Mesenchymal stem cell (in vitro differentiated cells and primary cell): ENCODE data around the gene ZNF525.

Experiments used
- DNase-seq: peaks from one replicate; pipeline ENCODE4 v3.0.0-alpha.2; 2013
- H2AFZ ChIP-seq: one replicate; pipeline ENCODE4 v1.6.1; 2013; ENCODE audit warnings: low read depth, mild to moderate bottlenecking, control low read depth, inconsistent platforms, low read length, moderate library complexity
- H2AK5ac ChIP-seq: 2 replicates; pipeline ENCODE4 v1.6.1; 2013; ENCODE audit warnings: low read length, moderate library complexity, mild to moderate bottlenecking, inconsistent platforms; ENCODE audit not compliant: severe bottlenecking
- H2BK120ac ChIP-seq: one replicate; pipeline ENCODE4 v1.6.1; 2013; ENCODE audit warnings: low read depth, mild to moderate bottlenecking, inconsistent platforms, low read length, moderate library complexity
- H2BK12ac ChIP-seq, 2 experiments: one replicate each; pipeline ENCODE4 v1.6.1; 2013; ENCODE audit warnings: inconsistent platforms in 2 of 2, low read length in 2 of 2, mild to moderate bottlenecking in 2 of 2, moderate library complexity in 2 of 2, control low read depth in 1 of 2
- H2BK15ac ChIP-seq: one replicate; pipeline ENCODE4 v1.6.1; 2013; ENCODE audit warnings: mild to moderate bottlenecking, low read depth, inconsistent platforms; ENCODE audit not compliant: poor library complexity, severe bottlenecking
- H2BK5ac ChIP-seq: 2 replicates; pipeline ENCODE4 v1.6.1; 2013; ENCODE audit warnings: low read depth, mild to moderate bottlenecking, low read length, control low read depth, inconsistent platforms; ENCODE audit not compliant: poor library complexity, severe bottlenecking
- H3K14ac ChIP-seq, 2 experiments: one replicate each; pipeline ENCODE4 v1.6.1; 2013; ENCODE audit warnings: inconsistent platforms in 2 of 2, low read length in 2 of 2, control low read depth in 1 of 2, mild to moderate bottlenecking in 1 of 2, moderate library complexity in 1 of 2
- H3K18ac ChIP-seq, 2 experiments: one replicate each; pipeline ENCODE4 v1.6.1; 2013; ENCODE audit warnings: inconsistent platforms in 2 of 2, low read length in 2 of 2, control low read depth in 1 of 2, low read depth in 1 of 2, mild to moderate bottlenecking in 1 of 2
- H3K23ac ChIP-seq, 2 experiments: one replicate each; pipeline ENCODE4 v1.6.1; 2013; ENCODE audit warnings: inconsistent platforms in 2 of 2, low read length in 2 of 2, mild to moderate bottlenecking in 2 of 2, moderate library complexity in 2 of 2, control low read depth in 1 of 2
- H3K27ac ChIP-seq: 2 replicates; pipeline ENCODE4 v1.5.1; 2013; ENCODE audit warnings: mild to moderate bottlenecking, moderate library complexity, low read length, control low read depth, inconsistent platforms; ENCODE audit not compliant: poor library complexity, severe bottlenecking
- H3K27me3 ChIP-seq, 2 experiments: 2 replicates each; pipeline versions ENCODE4 v1.6.1 to v1.7.0; 2013; ENCODE audit warnings: low read length in 2 of 2, mild to moderate bottlenecking in 2 of 2, moderate library complexity in 2 of 2, control low read depth in 1 of 2, inconsistent platforms in 1 of 2; ENCODE audit not compliant: control insufficient read depth in 1 of 2, insufficient read depth in 1 of 2
- H3K36me3 ChIP-seq, 2 experiments: 2 replicates each; pipeline versions ENCODE4 v1.6.1 to v1.7.0; 2013; ENCODE audit warnings: low read length in 2 of 2, control low read depth in 1 of 2, inconsistent platforms in 1 of 2, low read depth in 1 of 2, mild to moderate bottlenecking in 1 of 2; ENCODE audit not compliant: insufficient read depth in 2 of 2, control insufficient read depth in 1 of 2
- H3K4ac ChIP-seq, 2 experiments: one replicate each; pipeline ENCODE4 v1.6.1; 2013; ENCODE audit warnings: inconsistent platforms in 2 of 2, low read length in 2 of 2, mild to moderate bottlenecking in 2 of 2, moderate library complexity in 2 of 2, control low read depth in 1 of 2, low read depth in 1 of 2
- H3K4me1 ChIP-seq: 2 replicates; pipeline ENCODE4 v1.6.1; 2013; ENCODE audit warnings: low read depth, low read length, control low read depth; ENCODE audit not compliant: control insufficient read depth, insufficient read depth
- H3K4me2 ChIP-seq: 2 replicates; pipeline ENCODE4 v1.6.1; 2013; ENCODE audit warnings: low read length, mild to moderate bottlenecking, inconsistent platforms; ENCODE audit not compliant: poor library complexity, severe bottlenecking
- H3K4me3 ChIP-seq, 2 experiments: 2 replicates each; pipeline versions ENCODE4 v1.5.1 to v1.7.0; 2013; ENCODE audit warnings: low read length in 2 of 2, mild to moderate bottlenecking in 2 of 2, control low read depth in 1 of 2, low read depth in 1 of 2; ENCODE audit not compliant: insufficient read depth in 1 of 2
- H3K79me1 ChIP-seq: replicated peaks from 2 replicates; pipeline ENCODE4 v1.6.1; 2013; ENCODE audit warnings: mild to moderate bottlenecking, control low read depth, low read length, inconsistent platforms; ENCODE audit not compliant: poor library complexity, severe bottlenecking
- H3K9ac ChIP-seq: 2 replicates; pipeline ENCODE4 v1.7.0; 2013; ENCODE audit warnings: mild to moderate bottlenecking, low read length, moderate library complexity
- H3K9me3 ChIP-seq: 2 replicates; pipeline ENCODE4 v1.7.0; 2013; ENCODE audit warnings: mild to moderate bottlenecking, low read length; ENCODE audit not compliant: control insufficient read depth
- H4K8ac ChIP-seq: one replicate; pipeline ENCODE4 v1.6.1; 2013; ENCODE audit warnings: inconsistent platforms, mild to moderate bottlenecking, low read length, moderate library complexity
- H4K91ac ChIP-seq: one replicate; pipeline ENCODE4 v1.6.1; 2013; ENCODE audit warnings: mild to moderate bottlenecking, low read length, inconsistent platforms
- WGBS: methylation state at CpG from one replicate; pipeline ENCODE4 v1.1.7; 2013; ENCODE audit warnings: mixed read lengths; 5-methylcytosine and 5-hydroxymethylcytosine counted together

Gene ZNF525

GRCh38 chr19:53424968-53425597, 59.6 kb downstream of the ZNF525 start:
- no peak overlapping the region for H2BK12ac ChIP-seq
- H2BK5ac ChIP-seq: no peak overlapping the region
- no peak overlapping the region for H3K18ac ChIP-seq
- H3K27me3 ChIP-seq: no peaks in the 10 kb centered on the region
- no peak overlapping the region for H4K91ac ChIP-seq
- no peaks in the 10 kb centered on the region for H3K9me3 ChIP-seq
- WGBS: 32% methylated on average over 8 of the region's 9 CpGs
- H3K23ac ChIP-seq: no peak overlapping the region
- peak; percentile 50 for DNase-seq
- no peak overlapping the region for H3K14ac ChIP-seq
- H4K8ac ChIP-seq: no peak overlapping the region
- H2BK15ac ChIP-seq: no peak overlapping the region
- H2BK120ac ChIP-seq: no peak overlapping the region
- H3K4me2 ChIP-seq: no peak overlapping the region
- no peak overlapping the region for H3K27ac ChIP-seq
- H3K79me1 ChIP-seq: no peaks in the 10 kb centered on the region
- H2AK5ac ChIP-seq: no peak overlapping the region
- H3K4me3 ChIP-seq: no peak overlapping the region
- no peak overlapping the region for H2AFZ ChIP-seq
- H3K36me3 ChIP-seq: peaks cover 0 to 5% of the 10 kb centered on the region in 2 experiments
- no peak overlapping the region for H3K9ac ChIP-seq
- no peak overlapping the region for H3K4ac ChIP-seq
- H3K4me1 ChIP-seq: no peaks in the 10 kb centered on the region

DNA sequence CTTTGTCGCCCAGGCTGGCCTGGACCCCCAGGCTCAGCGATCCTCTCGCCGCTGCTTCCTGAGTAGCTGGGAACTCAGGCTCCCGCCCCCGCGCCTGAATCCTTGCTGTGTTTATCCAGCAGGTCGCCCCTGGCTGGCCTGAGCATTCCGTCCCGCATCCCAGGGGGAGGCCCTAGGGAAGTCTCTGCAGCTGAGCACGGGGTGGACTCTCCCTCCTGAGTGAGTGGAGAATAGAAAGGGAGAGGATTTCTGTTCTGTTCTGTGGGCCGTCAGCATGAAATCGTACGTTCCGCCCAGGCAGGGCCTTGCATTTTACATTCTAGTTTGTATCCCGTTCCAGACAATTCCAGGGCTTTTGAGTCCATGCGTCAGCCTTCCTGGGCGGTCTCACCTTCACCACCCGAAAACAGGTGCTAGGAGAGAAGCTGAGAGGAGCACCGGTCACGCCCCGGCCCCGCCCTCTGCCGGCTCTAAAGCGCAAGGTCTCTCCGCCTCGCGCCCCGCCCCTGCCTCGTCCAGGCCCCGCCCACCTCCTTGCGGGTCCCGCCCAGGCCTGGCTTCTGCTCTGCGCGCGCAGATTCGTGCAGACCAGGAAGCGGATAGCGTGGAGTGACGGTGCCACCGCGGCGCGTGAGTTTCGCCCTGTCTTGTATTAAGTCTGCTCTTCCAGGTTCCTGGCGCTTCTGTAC, 66.0 kb downstream of the ZNF525 start, which contains the start of gene ZNF761:
TSS of gene ZNF761 (plus strand) at position 586 of the 689 bp plus-strand sequence. CDS start 15,285 bp downstream, outside the sequence.
- H3K79me1 ChIP-seq: peaks cover 16% of the 10 kb centered on the region
- H3K4me1 ChIP-seq: peaks cover 3% of the 10 kb centered on the region
- no peak within 1 kb of the TSS for H4K8ac ChIP-seq
- peak within 1 kb of the TSS; percentile 72 for H3K27ac ChIP-seq
- H3K27me3 ChIP-seq: no peaks in the 10 kb centered on the region
- peak within 1 kb of the TSS; percentile 14 to 31 for H3K18ac ChIP-seq
- no peak within 1 kb of the TSS for H2BK120ac ChIP-seq
- no peak within 1 kb of the TSS for H3K23ac ChIP-seq
- WGBS: 1% methylated on average over 43 of the region's 46 CpGs
- H3K9me3 ChIP-seq: peaks cover 5% of the 10 kb centered on the region
- peaks cover 11 to 31% of the 10 kb centered on the region in 2 experiments for H3K36me3 ChIP-seq
- H2AFZ ChIP-seq: peak within 1 kb of the TSS; percentile 75
- no peak within 1 kb of the TSS for H2BK12ac ChIP-seq
- no peak within 1 kb of the TSS for H2AK5ac ChIP-seq
- peak within 1 kb of the TSS; percentile 96 for H3K4me2 ChIP-seq
- H3K9ac ChIP-seq: peak within 1 kb of the TSS; percentile 99
- H3K4me3 ChIP-seq: peak within 1 kb of the TSS; percentile 76 to 97
- peak within 1 kb of the TSS in 1 of 2 experiments; percentile 6 for H3K4ac ChIP-seq
- H2BK5ac ChIP-seq: no peak within 1 kb of the TSS
- no peak within 1 kb of the TSS for H2BK15ac ChIP-seq
- H4K91ac ChIP-seq: no peak within 1 kb of the TSS
- DNase-seq: peak; percentile 90
- H3K14ac ChIP-seq: peak within 1 kb of the TSS in 1 of 2 experiments; percentile 65

DNA sequence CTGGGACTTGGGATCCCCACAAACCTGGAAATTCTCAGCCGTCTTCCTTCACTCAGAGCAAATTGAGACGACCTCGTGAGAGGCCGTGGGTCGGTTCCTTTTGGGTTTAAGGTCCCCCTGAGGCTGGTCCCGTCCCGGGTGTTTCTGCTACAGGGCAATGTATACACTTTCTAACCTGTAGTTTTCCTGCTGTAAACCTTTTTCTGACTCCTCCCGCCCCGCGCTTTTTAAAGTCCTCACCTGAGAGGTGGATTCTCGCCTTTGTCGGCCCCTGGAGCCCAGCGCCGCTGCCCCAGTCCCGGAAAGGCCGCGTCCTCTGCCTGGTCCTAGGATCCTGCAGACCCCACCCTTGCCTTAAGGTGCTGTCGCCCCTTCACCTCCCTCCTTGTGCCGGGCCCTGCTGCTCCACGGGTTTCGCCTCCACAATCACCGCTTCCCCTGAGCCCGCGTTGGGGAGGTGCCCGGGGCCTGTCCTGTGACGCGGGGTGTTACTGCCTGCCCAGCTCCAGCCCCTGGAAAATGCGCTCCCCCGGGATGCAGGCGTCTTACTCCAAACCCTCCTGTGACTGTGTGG, 66.7 kb downstream of the ZNF525 start:
- H2BK15ac ChIP-seq: no peak overlapping the region
- H3K9me3 ChIP-seq: peaks cover 5% of the 10 kb centered on the region
- no peak overlapping the region for H2BK120ac ChIP-seq
- peak; percentile 62 for DNase-seq
- H3K9ac ChIP-seq: peak overlapping the region; percentile 99
- peak overlapping the region; percentile 33 for H2AFZ ChIP-seq
- H3K4me3 ChIP-seq: peak overlapping the region; percentile 76 to 97
- peaks cover 15 to 37% of the 10 kb centered on the region in 2 experiments for H3K36me3 ChIP-seq
- H3K79me1 ChIP-seq: peaks cover 18% of the 10 kb centered on the region
- WGBS: under 1% methylated on average over 30 of the region's 30 CpGs
- H3K23ac ChIP-seq: no peak overlapping the region
- peak overlapping the region; percentile 14 to 31 for H3K18ac ChIP-seq
- no peak overlapping the region for H4K8ac ChIP-seq
- peak overlapping the region; percentile 81 for H3K4me2 ChIP-seq
- no peak overlapping the region for H4K91ac ChIP-seq
- peak overlapping the region in 1 of 2 experiments; percentile 65 for H3K14ac ChIP-seq
- no peak overlapping the region for H2BK5ac ChIP-seq
- no peak overlapping the region for H2AK5ac ChIP-seq
- H3K27ac ChIP-seq: peak overlapping the region; percentile 72
- H3K27me3 ChIP-seq: no peaks in the 10 kb centered on the region
- H3K4ac ChIP-seq: peak overlapping the region in 1 of 2 experiments; percentile 6
- peaks cover 3% of the 10 kb centered on the region for H3K4me1 ChIP-seq
- no peak overlapping the region for H2BK12ac ChIP-seq
